OCI-LY1 (cell line): Measurements from ENCODE around the gene OR2L13.

Source experiments
- CTCF ChIP-seq: fragments of 200-600 bp; sonication (generic), shearing (Covaris generic); IDR thresholded peaks from 2 replicates; pipeline ENCODE4 v1.5.1; 2017; ENCODE audit warnings: mild to moderate bottlenecking, antibody characterized with exemption, low read length, moderate library complexity, mixed read lengths
- EZH2 ChIP-seq: fragments of 200-600 bp; sonication (generic), shearing (Covaris generic); IDR thresholded peaks from 2 replicates; pipeline ENCODE4 v1.8.0; 2017; ENCODE audit warnings: borderline replicate concordance, mixed run types, mild to moderate bottlenecking, antibody characterized with exemption, low read length, moderate library complexity, mixed read lengths

- TF ChIP-seq CTCF (peak; percentile 12; the same call in 1 of the 2 replicates), EZH2 (no peak)
These were observed 48.0 kb upstream of the OR2L13 start for GRCh38 chr1:248047008-248047407.
